Endodermal cell (in vitro differentiated cells): ENCODE data around the gene PARVB. TPM values are rescaled to one million over a fixed set of nuclear protein-coding genes. Genes with fewer than 3 reads are reported as not detected.

Experiments
- DNase-seq: peaks from one replicate; pipeline ENCODE4 v3.0.0-alpha.2; 2017
- H3K27ac ChIP-seq: 2 replicates; pipeline ENCODE4 v1.5.1; 2013; ENCODE audit warnings: mild to moderate bottlenecking, low read depth, low read length, moderate library complexity
- H3K27me3 ChIP-seq: 2 replicates; pipeline ENCODE4 v1.6.1; 2013; ENCODE audit warnings: mild to moderate bottlenecking, low read length, moderate library complexity; ENCODE audit not compliant: insufficient read depth, control insufficient read depth, poor library complexity, severe bottlenecking
- H3K36me3 ChIP-seq: 2 replicates; pipeline ENCODE4 v1.7.0; 2013; ENCODE audit warnings: mild to moderate bottlenecking, low read length, moderate library complexity; ENCODE audit not compliant: control insufficient read depth, insufficient read depth
- H3K4me1 ChIP-seq: one replicate; pipeline ENCODE4 v1.7.0; 2013; ENCODE audit warnings: low read length; ENCODE audit not compliant: control insufficient read depth, insufficient read depth
- H3K4me3 ChIP-seq: 2 replicates; pipeline ENCODE4 v1.5.1; 2013; ENCODE audit warnings: mild to moderate bottlenecking, low read length, moderate library complexity
- H3K9ac ChIP-seq: 2 replicates; pipeline ENCODE4 v1.6.1; 2013; ENCODE audit warnings: mild to moderate bottlenecking, low read length, moderate library complexity; ENCODE audit not compliant: poor library complexity, severe bottlenecking; ENCODE audit errors: extremely low read depth
- H3K9me3 ChIP-seq: 2 replicates; pipeline ENCODE4 v1.6.1; 2013; ENCODE audit warnings: mild to moderate bottlenecking, low read length, moderate library complexity; ENCODE audit not compliant: control insufficient read depth
- H3K27ac Mint-ChIP-seq: 2 replicates; pipeline ENCODE4 v1.8.0; 2020; ENCODE audit warnings: mixed read lengths
- H3K27me3 Mint-ChIP-seq: 2 replicates; pipeline ENCODE4 v1.8.0; 2021; ENCODE audit warnings: mild to moderate bottlenecking, mixed read lengths; ENCODE audit not compliant: insufficient read depth
- H3K36me3 Mint-ChIP-seq: 2 replicates; pipeline ENCODE4 v1.8.0; 2020; ENCODE audit warnings: low read depth, mixed read lengths
- H3K4me1 Mint-ChIP-seq: 2 replicates; pipeline ENCODE4 v1.8.0; 2020; ENCODE audit warnings: mixed read lengths
- H3K4me3 Mint-ChIP-seq: 2 replicates; pipeline ENCODE4 v1.8.0; 2020; ENCODE audit warnings: mild to moderate bottlenecking, moderate library complexity, mixed read lengths
- H3K9me3 Mint-ChIP-seq: 2 replicates; pipeline ENCODE4 v1.8.0; 2020; ENCODE audit warnings: mild to moderate bottlenecking, mixed read lengths
- CTCF ChIP-seq: fragments of 200-600 bp; sonication (generic); conservative IDR thresholded peaks from 2 replicates; pipeline ENCODE4 v1.5.0; 2021; ENCODE audit warnings: antibody characterized with exemption, mild to moderate bottlenecking
- WGBS, 2 experiments: methylation state at CpG; one replicate each; pipeline versions ENCODE4 v1.1.5 to v1.1.7; 2013; ENCODE audit warnings: missing lambda C conversion rate in 2 of 2, mixed read lengths in 1 of 2; ENCODE audit not compliant: insufficient coverage in 1 of 2, insufficient read length in 1 of 2; 5-methylcytosine and 5-hydroxymethylcytosine counted together
- total RNA-seq, 2 donors: library from RNA; stranded (reverse); fragmentation: NEBNext Ultra II Directional in 1 of 2; extraction: Animal tissue kit (Norgen Biotek cat#: 25700) in 1 of 2; gene quantifications; 2 replicates in 1 of 2; 3 replicates in 1 of 2; pipeline ENCODE4 v1.2.1, GENCODE V29; 2021

PARVB gene
- total RNA-seq, 2 donors from 2014 or later, result 29.6 to 32.3 TPM

- TF ChIP-seq CTCF, result no peak
- no peak overlapping the region for H3K9ac ChIP-seq
- Mint-ChIP-seq H3K4me3 (no peak overlapping the region), H3K27me3 (no peaks in the 10 kb centered on the region), H3K27ac (no peak overlapping the region), H3K9me3 (no peaks in the 10 kb centered on the region), H3K36me3 (peaks cover 81% of the 10 kb centered on the region), H3K4me1 (no peaks in the 10 kb centered on the region)
- H3K9me3 ChIP-seq, result no peaks in the 10 kb centered on the region
- no peak overlapping the region for H3K4me3 ChIP-seq
- WGBS, 2 experiments, result 92% methylated on average over 7 to 11 of the region's 11 CpGs
- H3K27me3 ChIP-seq, result no peaks in the 10 kb centered on the region
- peaks cover 82% of the 10 kb centered on the region for H3K36me3 ChIP-seq
- no peaks in the 10 kb centered on the region for H3K4me1 ChIP-seq
- DNase-seq, result no peak
- no peak overlapping the region for H3K27ac ChIP-seq
These were observed 30.1 kb upstream of the PARVB start for GRCh38 chr22:43994006-43994405.

- Mint-ChIP-seq H3K9me3 (no peaks in the 10 kb centered on the region), H3K27me3 (no peaks in the 10 kb centered on the region), H3K4me3 (no peak overlapping the region), H3K36me3 (peaks cover 79% of the 10 kb centered on the region), H3K4me1 (no peaks in the 10 kb centered on the region), H3K27ac (no peak overlapping the region)
- Histone ChIP-seq H3K4me3 (no peak overlapping the region), H3K4me1 (no peaks in the 10 kb centered on the region), H3K27me3 (no peaks in the 10 kb centered on the region), H3K27ac (no peak overlapping the region), H3K9me3 (no peaks in the 10 kb centered on the region), H3K36me3 (peaks cover 82% of the 10 kb centered on the region), H3K9ac (no peak overlapping the region)
- DNase-seq, result no peak
- WGBS, 2 experiments, result 84 to 85% methylated on average over 4 to 9 of the region's 9 CpGs
- no peak for TF ChIP-seq CTCF
These were observed 29.7 kb upstream of the PARVB start for GRCh38 chr22:43994416-43994815.

- H3K9me3 ChIP-seq, result no peaks in the 10 kb centered on the region
- H3K36me3 ChIP-seq, result peaks cover 75% of the 10 kb centered on the region
- no peaks in the 10 kb centered on the region for H3K4me1 Mint-ChIP-seq
- H3K27me3 ChIP-seq, result no peaks in the 10 kb centered on the region
- 93 to 94% methylated on average over 13 to 15 of the region's 15 CpGs for WGBS, 2 experiments
- no peak overlapping the region for H3K27ac ChIP-seq
- H3K4me3 Mint-ChIP-seq, result no peak overlapping the region
- DNase-seq, result no peak
- no peaks in the 10 kb centered on the region for H3K4me1 ChIP-seq
- no peak overlapping the region for H3K9ac ChIP-seq
- peaks cover 73% of the 10 kb centered on the region for H3K36me3 Mint-ChIP-seq
- H3K27ac Mint-ChIP-seq, result no peak overlapping the region
- H3K27me3 Mint-ChIP-seq, result no peaks in the 10 kb centered on the region
- no peaks in the 10 kb centered on the region for H3K9me3 Mint-ChIP-seq
- TF ChIP-seq CTCF, result no peak
- no peak overlapping the region for H3K4me3 ChIP-seq
These were observed 28.9 kb upstream of the PARVB start for GRCh38 chr22:43995057-43995685.
